Right ventricle myocardium superior (tissue), 1 donor: ENCODE data around the gene DUS2. TPM values are rescaled to one million over a fixed set of nuclear protein-coding genes. Genes with fewer than 3 reads are reported as not detected.
A peak's percentile ranks its signal among the peaks of the same experiment; 100 is the strongest.
"Not testable (repeated sequence)": the region's sequence is repeated elsewhere in the genome, so short reads cannot be mapped to it uniquely, and the experiment has no call there.

Experiments
- ATAC-seq: fragments of 200-7000 bp; cut with Tn5 transposase; one replicate; pipeline ENCODE4 v1.9.1; 2020; ENCODE audit warnings: mild to moderate bottlenecking; ENCODE audit not compliant: poor library complexity
- DNase-seq: peaks from one replicate; pipeline ENCODE4 v3.0.0-alpha.2; 2020
- intact Hi-C: fragments of 100-400 bp; cut with DNase I; formaldehyde crosslinking; loops from one replicate; pipeline ENCODE4 v1.11.2; 2022
- total RNA-seq: library from RNA; stranded (reverse); fragmentation: NEBNext Ultra II Directional; extraction: Animal tissue kit (Norgen Biotek cat#: 25700); gene quantifications from one replicate; pipeline ENCODE4 v1.2.1, GENCODE V29; 2021
- donor health status: DM: no; HTN: yes; CAD: no; lungs with severe emphysema.

The DUS2 gene
- total RNA-seq, 1 donor from 2014 or later: 5.7 TPM

DNA sequence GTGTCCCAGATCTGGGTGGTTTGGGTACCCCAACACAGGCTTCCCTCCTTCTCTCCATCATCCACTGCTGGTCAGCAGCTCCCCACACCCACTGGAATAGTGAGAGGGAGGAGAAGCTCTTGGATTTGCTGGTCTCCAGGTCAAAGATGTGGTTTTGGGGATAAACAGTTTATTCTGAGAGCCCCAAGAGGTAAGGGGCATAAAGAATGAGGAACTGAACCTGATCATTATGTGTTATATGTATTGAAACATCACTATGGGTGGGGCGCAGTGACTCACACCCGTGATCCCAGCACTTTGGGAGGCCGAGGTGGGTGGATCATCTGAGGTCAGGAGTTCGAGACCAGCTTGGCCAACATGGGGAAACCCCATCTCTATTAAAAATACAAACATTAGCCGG lies 27.7 kb upstream of the DUS2 start:
- intact Hi-C loops: no loop called here
- ATAC-seq: no peak
- no peak for DNase-seq

GRCh38 chr16:67996666-67997065 lies 26.4 kb upstream of the DUS2 start:
- ATAC-seq: no peak
- intact Hi-C loops: no loop called here

DNA sequence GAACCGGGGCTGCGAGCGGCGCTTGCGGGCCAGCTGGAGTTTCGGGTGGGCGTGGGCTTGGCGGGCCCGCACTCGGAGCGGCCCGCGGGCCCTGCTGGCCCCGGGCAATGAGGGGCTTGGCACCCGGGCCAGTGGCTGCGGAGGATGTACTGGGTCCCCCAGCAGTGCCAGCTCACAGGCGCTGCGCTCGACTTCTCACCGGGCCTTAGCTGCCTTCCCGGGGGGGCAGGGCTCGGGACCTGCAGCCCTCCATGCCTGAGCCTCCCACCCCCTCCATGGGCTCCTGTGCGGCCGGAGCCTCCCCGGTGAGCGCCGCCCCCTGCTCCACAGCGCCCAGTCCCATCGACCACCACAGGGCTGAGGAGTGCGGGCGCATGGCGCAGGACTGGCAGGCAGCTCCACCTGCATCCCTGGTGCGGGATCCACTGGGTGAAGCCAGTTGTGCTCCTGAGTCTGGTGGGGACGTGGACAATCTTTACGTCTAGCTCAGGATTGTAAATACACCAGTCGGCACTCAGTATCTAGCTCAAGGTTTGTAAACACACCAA lies 24.8 kb upstream of the DUS2 start:
- intact Hi-C loops, DNase-seq: not testable (repeated sequence)

More at GRCh38 chr16:67996666-67997065, 26.4 kb upstream of the DUS2 start:
- no peak for DNase-seq

GRCh38 chr16:67998779-67999688 lies 24.1 kb upstream of the DUS2 start, which contains the start of gene DPEP2:
TSS of gene DPEP2 (minus strand) at chr16:67999484. CDS start at chr16:67993212, 6,272 bp downstream.
- peak; percentile 74 for ATAC-seq
- DNase-seq, intact Hi-C loops: not testable (repeated sequence)

More for the DNA sequence above, 24.8 kb upstream of the DUS2 start:
- not testable (repeated sequence) for ATAC-seq

GRCh38 chr16:67999985-68000384 lies 23.1 kb upstream of the DUS2 start:
- DNase-seq (no peak), ATAC-seq (peak; percentile 63)
- intact Hi-C loops: no loop called here

GRCh38 chr16:68000450-68000849 lies 22.6 kb upstream of the DUS2 start:
- DNase-seq (peak; percentile 22), ATAC-seq (peak; percentile 47)
- intact Hi-C loops: no loop called here

GRCh38 chr16:68003031-68003430 lies 20.1 kb upstream of the DUS2 start:
- ATAC-seq (no peak), DNase-seq (no peak)
- intact Hi-C loops: no loop called here

DNA sequence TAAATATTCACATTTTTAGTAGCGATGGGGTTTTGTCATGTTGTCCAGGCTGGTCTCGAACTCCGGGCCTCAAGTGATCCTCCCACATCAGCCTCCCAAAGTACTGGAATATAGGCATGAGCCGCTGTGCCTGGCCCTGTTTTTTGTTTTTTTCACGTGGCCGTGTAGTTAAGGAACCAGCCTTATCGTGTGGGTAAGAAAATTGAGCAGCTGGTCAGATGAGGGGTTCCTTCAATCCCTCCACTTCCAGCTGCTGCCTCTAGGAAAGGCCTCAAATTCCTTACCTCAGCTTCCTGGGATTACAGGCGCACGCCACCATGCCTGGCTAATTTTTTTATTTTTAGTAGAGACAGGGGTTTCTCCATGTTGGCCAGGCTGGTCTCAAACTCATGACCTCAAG lies 17.9 kb upstream of the DUS2 start:
- intact Hi-C loops: no loop called here
- no peak for DNase-seq
- ATAC-seq: no peak

GRCh38 chr16:68005786-68006286 lies 17.2 kb upstream of the DUS2 start:
- intact Hi-C loops: no loop called here

DNA sequence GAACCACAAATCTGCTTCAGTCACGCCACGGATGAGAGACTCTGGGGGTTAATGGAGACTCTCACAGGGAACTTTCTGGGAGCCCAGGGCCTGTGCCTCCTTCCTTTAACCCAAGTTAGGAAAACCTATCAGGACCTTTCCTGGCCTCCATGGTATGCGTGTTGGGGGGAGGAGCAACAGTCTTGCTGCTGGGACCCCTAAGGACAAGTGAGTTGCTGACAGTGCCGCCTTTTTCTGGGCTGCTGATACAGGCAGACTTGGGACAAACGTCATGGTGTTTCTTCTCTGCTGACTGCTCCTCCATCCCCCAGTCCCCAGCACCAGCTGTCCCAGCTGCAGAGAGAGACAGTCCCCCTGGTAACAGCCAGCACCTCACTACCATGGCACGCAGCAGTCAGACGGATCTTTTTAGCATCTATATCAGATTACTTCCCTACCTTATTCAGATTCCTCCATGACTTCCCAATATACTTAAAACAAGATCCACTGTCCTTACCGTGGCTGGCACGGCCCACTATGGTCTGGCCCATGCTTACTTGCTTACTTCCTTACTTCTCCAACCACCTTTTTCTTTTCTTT lies 13.8 kb upstream of the DUS2 start:
- intact Hi-C loops: no loop called here
- ATAC-seq: no peak
- DNase-seq: no peak

More at GRCh38 chr16:68005786-68006286, 17.2 kb upstream of the DUS2 start:
- peak; percentile 59 for DNase-seq
- ATAC-seq: peak; percentile 71

DNA sequence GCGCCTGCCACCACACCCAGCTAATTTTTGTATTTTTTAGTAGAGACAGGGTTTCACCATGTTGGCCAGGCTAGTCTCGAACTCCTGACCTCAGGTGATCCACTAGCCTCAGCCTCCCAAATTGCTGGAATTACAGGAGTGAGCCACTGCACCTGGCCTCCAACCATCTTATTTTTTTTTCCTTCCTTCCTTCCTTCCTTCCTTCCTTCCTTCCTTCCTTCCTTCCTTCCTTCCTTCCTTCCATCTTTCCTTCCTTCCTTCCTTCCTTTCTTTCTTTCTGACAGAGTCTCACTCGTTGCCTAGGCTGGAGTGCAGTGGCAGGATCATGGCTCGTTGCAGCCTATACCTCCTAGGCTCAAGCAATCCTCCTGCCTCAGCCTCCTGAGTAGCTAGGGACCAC lies 13.2 kb upstream of the DUS2 start:
- ATAC-seq, DNase-seq, intact Hi-C loops: not testable (repeated sequence)

DNA sequence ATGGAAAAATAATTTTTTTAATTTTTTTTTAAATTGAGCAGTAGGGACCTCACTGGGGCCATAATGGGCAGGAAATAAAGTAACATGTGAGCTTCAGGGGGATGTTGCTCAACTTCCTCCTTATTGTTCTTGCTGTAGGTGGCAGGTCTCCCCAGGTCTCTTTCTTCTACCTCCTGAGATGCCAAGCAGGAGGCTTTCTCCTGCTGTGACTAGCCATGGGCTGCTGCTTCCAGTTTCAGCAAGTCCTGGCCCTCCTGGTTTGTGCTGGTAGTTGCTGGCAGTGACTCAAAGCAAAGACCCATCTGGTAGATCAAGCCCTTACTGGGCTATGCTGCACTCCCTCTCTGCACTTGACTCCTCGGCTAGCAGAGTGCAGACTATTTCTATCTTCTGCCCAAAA lies 9.6 kb upstream of the DUS2 start:
- no peak for ATAC-seq
- intact Hi-C loops: no loop called here
- DNase-seq: no peak

- DNase-seq (no peak), ATAC-seq (no peak)
- intact Hi-C loops: no loop called here
Measured at GRCh38 chr16:68015681-68016080, 7.4 kb upstream of the DUS2 start, which contains the start of gene DPEP2NB. TSS of gene DPEP2NB (minus strand) at chr16:68015911. CDS start at chr16:68015770, 141 bp downstream.

DNA sequence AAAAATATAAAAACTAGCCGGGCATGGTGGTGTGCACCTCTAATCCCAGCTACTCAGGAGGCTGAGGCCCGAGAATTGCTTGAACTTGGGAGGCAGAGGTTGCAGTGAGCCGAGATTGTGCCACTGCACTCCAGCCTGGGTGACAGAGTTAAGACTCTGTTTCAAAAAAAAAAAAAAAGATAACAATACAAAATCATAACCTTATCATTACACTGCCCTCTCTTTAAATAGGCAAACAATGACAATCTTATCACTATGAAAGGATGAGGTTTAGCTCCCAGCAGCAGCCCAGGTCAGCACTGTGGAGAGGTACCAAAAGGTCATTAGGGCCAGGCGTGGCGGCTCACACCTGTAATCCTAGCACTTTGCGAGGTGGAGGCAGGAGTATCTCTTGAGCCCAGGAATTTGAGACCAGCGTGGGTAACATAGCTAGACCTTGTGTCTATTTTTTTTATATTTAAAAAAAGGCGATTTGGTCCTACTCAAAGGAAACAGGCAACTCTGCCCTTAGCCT lies 3.9 kb upstream of the DUS2 start:
- no peak for DNase-seq
- ATAC-seq: no peak
- intact Hi-C loops: no loop called here

- intact Hi-C loops: no loop called here
- ATAC-seq (no peak), DNase-seq (no peak)
Measured at GRCh38 chr16:68021490-68021889, 1.6 kb upstream of the DUS2 start.

GRCh38 chr16:68022278-68022727 lies 781 bp upstream of the DUS2 start:
- DNase-seq: no peak
- peak; percentile 13 for ATAC-seq
- intact Hi-C loops: no loop called here

DNA sequence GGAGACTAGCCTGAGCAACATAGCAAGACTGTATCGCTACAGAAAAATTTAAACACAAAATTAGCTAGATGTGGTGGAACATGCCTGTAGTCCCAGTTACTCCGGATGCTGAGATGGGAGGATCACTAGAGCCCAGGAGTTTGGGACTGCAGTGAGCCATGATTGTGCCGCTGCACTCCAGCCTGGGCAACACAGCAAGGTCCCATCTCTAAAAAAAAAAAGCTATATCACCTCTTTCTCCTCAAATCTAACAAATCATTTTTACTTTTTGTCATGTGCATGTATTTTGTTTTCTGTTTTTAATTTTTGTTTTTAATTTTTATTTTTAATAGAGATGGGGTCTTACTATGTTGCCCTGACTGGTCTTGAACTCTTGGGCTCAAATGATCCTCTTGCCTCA lies 5.9 kb downstream of the DUS2 start:
- ATAC-seq (no peak), DNase-seq (no peak)
- intact Hi-C loops: no loop called here

DNA sequence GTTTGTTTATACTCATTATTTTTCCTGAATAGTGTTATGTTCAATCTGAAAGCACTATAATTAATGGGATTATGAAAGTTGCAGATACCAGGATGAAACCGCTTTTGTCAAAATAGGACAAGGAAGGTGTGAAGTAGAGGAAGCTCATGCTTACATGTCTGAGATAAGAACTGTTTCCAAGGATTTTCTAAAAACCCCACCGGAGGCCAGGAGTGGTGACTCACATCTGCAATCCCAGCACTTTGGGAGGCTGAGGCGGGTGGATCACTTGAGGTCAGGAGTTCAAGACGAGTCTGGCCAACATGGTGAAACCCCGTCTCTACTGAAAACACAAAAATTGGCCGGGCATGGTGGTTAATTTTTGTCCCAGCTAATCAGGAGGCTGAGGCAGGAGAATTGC lies 7.0 kb downstream of the DUS2 start:
- intact Hi-C loops: loop anchor here (5.0 kb wide), 1 partner anchor 213 kb away; no protein-coding TSS in a partner anchor
- not testable (repeated sequence) for DNase-seq, ATAC-seq

DNA sequence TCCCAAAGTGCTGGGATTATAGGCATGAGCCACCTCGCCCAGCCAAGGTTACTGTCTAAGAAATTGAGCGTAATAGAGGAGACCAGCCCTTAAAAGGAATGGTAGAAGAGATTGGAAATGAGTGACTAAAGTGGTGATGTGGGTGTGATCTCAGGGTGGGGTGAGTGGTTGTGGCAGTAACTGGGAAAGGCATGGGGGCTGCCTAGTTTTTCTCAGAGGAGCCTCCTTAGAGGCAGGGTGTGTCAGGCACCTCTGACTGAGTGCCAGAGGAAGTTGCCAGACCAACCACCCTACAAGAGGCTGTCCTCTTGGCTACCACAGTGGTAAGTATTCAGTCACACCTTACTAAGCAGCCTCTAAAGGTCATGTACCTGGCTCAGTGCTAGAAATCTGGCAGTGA lies 8.9 kb downstream of the DUS2 start:
- ATAC-seq (no peak), DNase-seq (no peak)
- intact Hi-C loops: loop anchor here (5.0 kb wide), 1 partner anchor 215 kb away; no protein-coding TSS in a partner anchor
